Glomerular visceral epithelial cell (primary cell): ENCODE measurements around the gene SUN2.
"Not testable (repeated sequence)": the region's sequence is repeated elsewhere in the genome, so short reads cannot be mapped to it uniquely, and the experiment has no call there.

Experiments used
- DNase-seq: peaks from one replicate; pipeline ENCODE4 v3.0.0-alpha.2; 2016; ENCODE audit errors: extremely low spot score

Gene SUN2

GRCh38 chr22:38755911-38756532, at the start of gene SUN2:
Gene SUN2 (minus strand): TSS chr22:38755998. CDS start chr22:38752628, 3,370 bp downstream.
- DNase-seq, result peak; percentile 83

- DNase-seq, result not testable (repeated sequence)
Observed at GRCh38 chr22:38805041-38805593, 49.3 kb upstream of the SUN2 start.

DNA sequence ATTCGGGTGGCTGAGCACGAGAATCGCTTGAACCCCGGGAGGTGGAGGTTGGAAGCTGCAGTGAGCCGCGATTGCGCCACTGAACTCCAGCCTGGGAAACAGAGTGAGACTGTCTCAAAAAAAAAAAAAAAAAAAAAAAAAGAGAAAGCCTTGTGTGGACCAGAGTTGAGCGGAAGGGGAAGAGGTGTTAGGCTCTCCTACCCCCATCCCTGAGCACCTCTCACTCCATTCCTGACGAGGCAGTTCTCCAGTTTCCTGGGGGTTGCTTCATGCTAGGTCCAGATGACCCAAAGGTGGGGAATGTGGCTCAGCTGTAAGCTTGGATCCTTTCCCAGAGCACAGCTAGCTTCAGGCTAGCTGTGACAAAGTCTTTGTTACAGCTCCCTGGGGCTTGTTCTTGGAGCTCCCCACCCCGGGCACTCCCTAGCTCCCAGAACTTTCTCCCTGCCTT, 46.9 kb upstream of the SUN2 start:
- peak; percentile 82 for DNase-seq

- DNase-seq, result no peak
Observed at GRCh38 chr22:38799265-38800002, 43.6 kb upstream of the SUN2 start.

GRCh38 chr22:38798496-38798895, 42.7 kb upstream of the SUN2 start:
- DNase-seq, result no peak

DNA sequence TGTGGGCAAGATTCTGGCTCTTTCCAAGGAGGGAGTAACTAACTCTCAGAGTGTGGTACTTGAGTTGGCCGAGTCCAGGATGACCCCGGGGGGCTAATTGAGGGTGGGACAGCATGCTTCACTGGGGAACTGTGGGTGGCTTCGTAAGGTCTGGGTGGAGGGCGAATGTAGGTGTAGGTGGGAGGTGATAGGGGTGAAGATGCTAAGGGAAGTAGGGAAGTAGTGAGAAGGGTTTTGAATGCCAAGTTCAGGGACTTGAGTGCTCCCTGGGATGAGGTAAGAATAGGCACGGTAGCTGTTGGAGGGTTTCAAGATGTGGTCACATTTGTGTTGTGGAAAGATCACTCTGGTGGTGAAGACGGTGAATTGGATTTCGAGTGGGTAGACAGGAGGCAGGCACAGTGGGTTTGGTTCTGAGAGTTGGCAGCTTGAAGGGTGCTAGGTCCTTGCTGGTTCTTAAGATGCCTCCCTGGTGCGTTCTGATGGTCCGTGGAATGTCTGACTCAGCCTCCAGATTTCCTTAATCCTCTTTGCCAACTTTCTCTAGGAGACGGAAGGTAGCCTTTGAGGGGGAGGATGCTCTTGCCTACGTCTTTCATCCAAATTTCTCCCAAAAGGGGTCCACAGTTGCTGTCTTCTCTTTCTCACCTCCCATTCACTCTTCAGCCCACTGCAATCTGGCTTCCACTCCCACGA, 40.6 kb upstream of the SUN2 start:
- no peak for DNase-seq

GRCh38 chr22:38795569-38795968, 39.8 kb upstream of the SUN2 start:
- DNase-seq, result no peak

DNA sequence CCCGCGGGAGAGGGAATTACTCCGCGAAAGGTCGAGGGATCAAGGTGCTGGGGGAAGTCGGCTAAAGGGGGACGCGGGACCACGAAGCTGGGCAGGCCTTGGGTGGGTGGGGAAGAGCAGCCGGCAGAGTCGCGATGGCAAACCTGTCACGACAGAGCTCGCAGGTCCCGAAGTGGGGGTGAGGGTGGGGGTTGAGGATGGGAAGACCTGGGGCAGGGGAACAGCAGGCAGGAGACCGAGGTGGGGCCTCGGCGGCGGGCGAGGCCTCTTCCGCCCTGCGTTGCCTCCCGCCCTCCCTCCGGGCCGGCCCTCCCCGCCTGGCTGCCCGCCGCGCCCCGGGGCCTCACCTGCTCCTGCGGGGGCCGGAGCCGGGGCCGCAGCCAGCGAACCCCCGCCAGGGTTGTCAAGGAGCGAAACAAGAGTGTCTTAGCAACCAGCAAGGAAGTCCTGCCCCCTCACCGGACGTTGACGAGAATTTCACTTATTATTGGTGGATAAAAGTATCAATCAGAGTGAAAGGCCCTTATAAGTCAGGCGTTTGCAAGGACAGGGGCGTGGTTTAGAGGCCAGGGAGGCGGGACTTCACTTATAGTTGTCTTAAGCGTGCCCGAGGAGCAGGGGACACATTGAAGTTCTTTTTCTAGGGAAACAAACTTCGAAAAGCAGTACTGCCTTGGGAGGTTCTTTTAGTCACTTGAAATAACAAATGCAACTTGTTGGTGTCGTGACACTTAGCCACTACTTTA, 38.1 kb upstream of the SUN2 start, which contains the start of gene DNAL4:
Gene DNAL4 (minus strand): TSS at position 423 of the 746 bp plus-strand sequence. CDS start 11,412 bp downstream, outside the sequence.
- DNase-seq, result peak; percentile 97

GRCh38 chr22:38793317-38793716, 37.5 kb upstream of the SUN2 start:
- DNase-seq, result no peak

- DNase-seq, result peak; percentile 34
Observed at GRCh38 chr22:38792833-38793232, 37.0 kb upstream of the SUN2 start.

DNA sequence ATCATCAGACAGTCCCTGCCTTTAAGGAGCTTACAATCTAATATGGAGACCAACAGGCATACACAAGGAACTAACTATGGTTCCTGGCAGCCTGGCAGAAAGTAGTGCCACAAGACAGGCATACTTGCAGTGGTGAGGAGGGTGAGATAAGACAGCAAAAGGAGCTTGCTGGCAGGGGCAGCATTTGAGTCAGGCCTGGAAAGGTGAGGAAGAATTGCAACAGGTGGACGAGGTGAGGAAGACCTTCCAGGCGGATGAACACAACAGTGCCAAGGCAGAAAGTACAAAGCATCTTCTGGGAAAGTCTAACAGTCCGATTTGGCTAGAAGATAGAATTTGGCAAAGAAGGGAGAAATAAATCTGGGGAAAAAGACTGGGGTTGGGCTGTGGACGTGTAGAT, 33.8 kb upstream of the SUN2 start:
- DNase-seq, result no peak

DNA sequence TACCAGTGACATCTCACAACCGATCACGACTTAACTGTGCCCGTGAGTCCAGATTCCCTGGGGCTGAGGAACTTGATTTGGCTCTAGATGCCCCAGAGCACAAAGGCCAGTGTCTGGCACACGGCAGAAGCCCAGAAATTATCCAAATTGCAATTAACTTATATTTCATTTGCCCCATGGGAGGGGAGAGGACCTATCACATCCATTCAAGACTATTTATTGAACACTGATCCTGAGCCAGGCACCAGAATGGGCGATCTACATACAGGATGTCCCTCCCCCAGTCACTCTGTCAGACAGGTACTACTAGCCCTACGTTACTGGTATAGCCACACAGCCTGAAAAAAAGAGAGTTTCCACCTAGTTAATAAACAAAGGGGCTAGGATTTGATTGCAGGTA, 33.0 kb upstream of the SUN2 start:
- no peak for DNase-seq

DNA sequence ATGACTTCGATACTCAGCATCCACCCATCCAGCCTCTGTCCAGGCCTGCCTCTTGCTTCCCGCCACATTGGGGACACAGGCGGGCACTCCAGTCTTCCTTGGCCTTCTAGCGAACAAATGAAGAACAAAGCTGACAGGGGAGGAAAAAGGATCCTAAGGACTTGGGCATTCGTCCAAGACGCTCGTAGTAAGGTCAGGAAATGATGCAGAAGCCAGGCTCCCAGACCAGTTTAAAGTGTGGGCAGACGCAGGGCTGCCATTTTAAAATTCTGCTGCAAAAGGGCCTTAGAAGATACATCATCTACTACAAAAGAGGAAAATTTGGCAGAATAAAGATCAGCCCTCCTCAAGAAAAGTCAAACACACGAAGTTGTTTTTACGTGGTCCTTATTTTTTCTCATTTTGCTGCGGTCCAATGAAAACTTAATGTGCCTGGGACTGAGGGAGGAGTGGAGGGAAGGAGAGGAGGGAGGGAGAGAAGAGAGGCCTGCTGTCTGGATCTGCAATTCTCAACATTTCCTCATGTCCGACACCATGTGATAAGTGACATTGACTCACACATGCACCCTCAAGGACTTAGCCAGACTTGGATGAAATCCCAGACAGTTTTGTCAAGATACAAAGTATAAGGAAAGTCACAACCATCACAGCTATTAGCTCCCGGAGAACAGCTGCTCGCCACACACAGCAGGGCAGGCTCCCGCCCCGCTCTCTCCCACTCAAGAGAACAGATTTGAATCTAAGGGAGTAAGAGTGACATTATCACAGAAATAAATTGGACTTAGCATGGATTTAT, 32.4 kb upstream of the SUN2 start:
- peak; percentile 48 for DNase-seq

- DNase-seq, result no peak
Observed at GRCh38 chr22:38786631-38787030, 30.8 kb upstream of the SUN2 start.

DNA sequence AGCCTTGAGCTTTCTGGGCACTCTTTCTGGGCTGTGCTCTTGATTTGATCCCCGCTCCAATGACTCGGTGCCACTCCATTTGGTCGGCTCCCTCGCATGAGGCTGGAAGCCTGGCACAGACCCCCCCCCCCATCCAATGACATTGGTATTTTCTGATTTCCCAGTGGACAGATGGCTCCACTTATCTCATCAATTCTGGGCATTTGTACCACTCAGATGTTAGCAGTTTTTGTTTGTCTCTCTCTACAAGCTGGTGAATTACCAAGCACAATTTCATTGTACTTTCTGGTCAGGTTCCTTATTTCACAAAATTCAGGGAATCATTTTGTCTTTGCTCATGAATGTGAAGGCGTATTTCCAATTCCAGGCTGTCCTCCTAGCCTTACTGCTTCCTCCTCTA, 29.1 kb upstream of the SUN2 start:
- DNase-seq, result no peak

GRCh38 chr22:38784035-38784434, 28.2 kb upstream of the SUN2 start:
- no peak for DNase-seq

DNA sequence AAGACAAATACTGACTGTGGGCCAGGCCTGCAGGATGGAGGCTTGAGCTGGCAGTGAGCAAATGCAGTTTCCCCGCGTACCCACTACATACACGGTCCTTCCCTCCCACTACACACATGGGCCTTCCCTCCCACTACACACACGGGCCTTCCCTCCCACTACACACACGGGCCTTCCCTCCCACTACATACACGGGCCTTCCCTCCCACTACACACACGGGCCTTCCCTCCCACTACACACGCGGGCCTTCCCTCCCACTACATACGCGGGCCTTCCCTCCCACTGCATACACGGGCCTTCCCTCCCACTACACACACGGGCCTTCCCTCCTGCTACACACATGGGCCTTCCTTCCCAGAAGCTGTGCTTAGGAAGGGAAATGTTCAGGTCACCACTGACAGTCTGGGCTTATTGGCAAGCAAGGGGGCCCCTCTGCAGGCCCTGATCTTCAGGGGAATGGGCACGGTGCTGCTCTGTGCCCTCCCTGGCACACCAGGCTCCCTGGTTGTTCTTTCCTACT, 27.4 kb upstream of the SUN2 start:
- DNase-seq, result no peak

- no peak for DNase-seq
Observed at GRCh38 chr22:38782402-38783094, 26.8 kb upstream of the SUN2 start.

DNA sequence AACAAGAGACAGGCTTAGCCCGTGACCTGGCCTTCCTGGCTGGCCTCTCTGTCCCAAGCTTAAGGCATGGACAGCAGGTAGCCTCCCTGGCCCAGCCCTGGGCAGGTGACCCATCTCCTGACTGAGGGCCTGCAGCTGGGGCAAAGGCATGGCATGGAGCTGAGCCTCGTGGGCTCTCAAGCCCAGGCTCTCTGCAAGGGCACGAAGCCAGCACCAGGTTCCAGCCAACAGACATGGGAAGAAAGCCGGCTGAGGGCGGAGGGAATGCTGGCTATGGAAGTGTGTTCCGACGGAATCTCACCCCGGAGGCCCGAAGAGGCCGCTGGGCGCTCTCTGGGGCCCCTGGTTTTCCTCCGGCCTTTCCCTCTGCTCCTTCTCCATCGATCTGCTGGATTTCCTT, 25.2 kb upstream of the SUN2 start:
- DNase-seq, result no peak

GRCh38 chr22:38777087-38777671, 21.4 kb upstream of the SUN2 start:
- DNase-seq, result no peak
